ENCODE measurements around the gene CARD8.
"Not testable (repeated sequence)": the region's sequence is repeated elsewhere in the genome, so short reads cannot be mapped to it uniquely, and the experiment has no call there.

CARD8 gene, protein sequence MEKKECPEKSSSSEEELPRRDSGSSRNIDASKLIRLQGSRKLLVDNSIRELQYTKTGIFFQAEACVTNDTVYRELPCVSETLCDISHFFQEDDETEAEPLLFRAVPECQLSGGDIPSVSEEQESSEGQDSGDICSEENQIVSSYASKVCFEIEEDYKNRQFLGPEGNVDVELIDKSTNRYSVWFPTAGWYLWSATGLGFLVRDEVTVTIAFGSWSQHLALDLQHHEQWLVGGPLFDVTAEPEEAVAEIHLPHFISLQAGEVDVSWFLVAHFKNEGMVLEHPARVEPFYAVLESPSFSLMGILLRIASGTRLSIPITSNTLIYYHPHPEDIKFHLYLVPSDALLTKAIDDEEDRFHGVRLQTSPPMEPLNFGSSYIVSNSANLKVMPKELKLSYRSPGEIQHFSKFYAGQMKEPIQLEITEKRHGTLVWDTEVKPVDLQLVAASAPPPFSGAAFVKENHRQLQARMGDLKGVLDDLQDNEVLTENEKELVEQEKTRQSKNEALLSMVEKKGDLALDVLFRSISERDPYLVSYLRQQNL

DNA sequence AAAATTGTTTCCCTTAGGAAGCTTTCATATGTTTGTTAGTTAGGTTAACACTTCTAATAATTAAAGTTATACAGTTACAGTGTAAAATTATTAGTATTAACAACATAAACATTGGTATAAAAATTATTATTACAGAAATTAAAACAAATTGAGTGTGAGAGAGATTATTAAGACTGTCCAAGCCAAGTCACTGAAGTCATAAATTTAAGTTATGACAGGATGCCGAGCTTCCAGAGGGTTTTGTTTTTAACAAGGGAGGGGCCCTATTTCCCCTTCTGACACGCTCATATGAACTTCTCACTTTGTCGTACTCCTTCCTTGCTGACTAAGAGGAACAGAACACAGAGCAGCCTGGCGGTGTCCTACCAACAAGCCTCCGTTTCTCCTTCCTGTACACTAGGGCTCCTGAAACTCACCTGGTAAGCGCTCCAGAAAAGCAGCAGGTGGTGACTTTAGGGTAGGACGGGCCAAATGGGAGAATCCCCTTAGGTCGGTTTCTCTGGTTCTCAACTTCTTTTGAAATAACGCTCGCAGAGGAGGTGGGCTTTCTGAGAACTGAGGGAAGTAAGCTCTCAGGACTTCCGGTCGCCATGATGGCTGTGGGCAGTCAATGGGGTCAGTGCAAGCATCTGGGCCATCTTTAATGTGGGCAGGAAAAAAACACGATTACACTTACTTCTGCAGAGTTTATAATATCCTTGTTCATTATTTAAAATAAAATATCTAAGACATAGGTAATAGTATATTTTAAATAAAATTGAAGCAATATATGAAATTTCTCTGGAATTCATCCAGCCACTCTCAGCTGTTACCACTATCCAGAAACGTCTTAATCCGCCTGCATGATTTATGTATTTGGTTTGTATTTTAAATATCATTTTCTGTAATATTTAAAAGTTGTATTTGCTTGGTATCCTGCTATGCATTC, at the start of gene CARD8:
TSS of gene CARD8 (minus strand) at position 537 of the 928 bp plus-strand sequence. CDS start 14,892 bp downstream, outside the sequence.
- DNase-seq (ENCODE audit: low spot score), result peak; percentile 76

DNA sequence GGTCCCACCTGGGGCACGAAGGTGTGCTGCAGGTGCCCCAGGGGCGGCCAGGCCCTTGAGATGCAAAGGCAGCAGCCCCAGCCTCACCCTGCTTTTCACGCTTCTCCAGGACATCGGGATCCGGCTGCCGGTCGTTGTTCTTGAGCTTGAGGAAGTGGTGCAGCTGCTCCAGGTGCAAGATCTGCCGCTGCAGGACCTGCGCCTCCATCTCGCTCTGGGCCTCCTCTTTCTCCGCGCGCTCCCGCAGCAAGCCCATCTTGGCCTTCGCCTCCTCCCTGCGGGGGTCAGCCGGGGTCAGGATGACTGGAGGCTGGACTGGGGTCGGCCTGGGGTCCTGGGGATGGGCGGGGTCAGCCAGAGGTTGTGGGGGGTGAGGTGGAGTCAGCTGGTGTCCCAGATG, 48.2 kb upstream of the CARD8 start:
- no peak for DNase-seq (ENCODE audit: low spot score)

DNA sequence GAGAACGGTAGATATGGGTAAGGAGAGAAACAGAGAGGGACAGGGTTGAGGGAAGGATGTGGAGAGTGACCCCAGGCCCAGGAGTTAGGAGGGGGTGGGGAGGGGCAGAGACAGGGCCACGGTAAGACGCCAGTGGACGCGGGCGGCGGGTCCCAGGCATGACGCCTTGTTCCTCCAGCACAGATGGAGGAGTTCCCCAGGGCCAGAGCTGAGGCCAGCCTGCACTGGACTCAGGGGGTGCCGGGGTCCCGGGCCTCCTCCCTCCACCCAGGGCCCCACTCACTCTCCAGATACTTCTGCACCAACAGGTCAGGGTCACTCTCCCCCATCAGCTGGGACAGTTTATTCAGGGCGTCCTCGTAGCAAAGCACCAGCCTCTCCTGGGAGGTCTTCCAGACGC, 47.7 kb upstream of the CARD8 start:
- DNase-seq (ENCODE audit: low spot score), result no peak

DNA sequence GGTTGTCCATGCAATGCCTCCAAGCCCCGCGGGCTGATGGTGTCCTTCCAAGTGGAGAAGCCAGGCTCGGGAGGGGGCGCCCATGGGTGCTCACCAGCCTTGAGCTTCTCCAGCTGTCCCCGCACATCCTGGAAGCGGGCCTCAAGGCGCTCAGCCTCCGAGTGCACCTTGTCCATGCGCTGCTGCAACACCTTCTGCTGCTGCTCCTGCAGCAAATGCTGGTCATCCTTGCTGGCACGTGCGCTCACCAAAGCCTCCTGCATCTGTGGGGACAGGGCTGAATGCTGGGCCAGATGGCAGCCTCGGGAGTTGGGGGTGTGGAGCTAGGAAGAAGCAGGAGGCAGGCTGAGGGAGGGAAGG, 46.9 kb upstream of the CARD8 start:
- no peak for DNase-seq (ENCODE audit: low spot score)

DNA sequence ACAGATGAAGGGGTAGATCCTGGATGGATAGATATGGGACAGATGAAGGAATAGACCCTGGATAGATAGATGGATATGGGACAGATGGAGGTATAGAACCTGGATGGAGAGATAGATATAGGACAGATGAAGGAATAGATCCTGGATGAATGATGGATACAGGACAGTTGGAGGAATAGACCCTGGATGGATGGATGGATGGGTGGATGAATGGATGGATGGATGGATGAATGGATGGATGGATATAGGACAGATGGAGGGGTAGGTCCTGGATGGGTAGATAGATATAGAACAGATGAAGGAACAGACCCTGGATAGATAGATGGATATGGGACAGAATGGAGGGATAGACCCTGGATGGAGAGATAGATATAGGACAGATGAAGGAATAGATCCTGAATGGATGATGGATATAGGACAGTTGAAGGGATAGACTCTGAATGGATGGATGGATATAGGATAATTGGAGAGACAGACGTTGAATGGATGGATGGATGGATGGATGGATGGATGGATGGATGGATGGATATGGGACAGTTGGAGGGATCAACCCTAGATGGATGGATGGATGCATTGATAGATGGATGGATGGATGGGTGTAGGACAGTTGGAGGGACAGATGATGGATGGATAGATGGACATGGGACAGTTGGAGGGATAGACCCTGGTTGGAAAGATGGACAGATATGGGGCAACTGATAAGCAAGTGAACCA, 46.3 kb upstream of the CARD8 start:
- no peak for DNase-seq (ENCODE audit: low spot score)

DNA sequence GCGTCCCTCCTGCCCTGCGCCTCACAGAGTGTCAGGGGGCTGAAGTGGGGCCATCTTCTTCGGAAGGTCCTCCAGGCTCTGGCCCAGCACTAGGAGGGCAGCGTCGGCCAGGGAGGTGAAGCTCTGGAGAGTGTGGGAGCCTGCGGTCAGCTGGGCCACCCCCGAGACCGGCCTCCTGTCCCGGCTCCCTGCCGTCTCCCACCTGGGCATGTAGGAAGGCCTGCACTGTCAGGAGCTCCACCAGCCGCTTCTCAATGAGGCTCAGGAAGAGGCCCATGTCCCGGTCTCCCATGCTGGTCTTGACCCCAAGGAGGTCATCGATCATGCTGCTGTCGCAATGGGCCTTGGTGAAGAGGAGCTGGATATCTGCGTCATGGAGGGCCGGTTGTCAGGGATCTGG, 42.3 kb upstream of the CARD8 start:
- DNase-seq (ENCODE audit: low spot score), result no peak

DNA sequence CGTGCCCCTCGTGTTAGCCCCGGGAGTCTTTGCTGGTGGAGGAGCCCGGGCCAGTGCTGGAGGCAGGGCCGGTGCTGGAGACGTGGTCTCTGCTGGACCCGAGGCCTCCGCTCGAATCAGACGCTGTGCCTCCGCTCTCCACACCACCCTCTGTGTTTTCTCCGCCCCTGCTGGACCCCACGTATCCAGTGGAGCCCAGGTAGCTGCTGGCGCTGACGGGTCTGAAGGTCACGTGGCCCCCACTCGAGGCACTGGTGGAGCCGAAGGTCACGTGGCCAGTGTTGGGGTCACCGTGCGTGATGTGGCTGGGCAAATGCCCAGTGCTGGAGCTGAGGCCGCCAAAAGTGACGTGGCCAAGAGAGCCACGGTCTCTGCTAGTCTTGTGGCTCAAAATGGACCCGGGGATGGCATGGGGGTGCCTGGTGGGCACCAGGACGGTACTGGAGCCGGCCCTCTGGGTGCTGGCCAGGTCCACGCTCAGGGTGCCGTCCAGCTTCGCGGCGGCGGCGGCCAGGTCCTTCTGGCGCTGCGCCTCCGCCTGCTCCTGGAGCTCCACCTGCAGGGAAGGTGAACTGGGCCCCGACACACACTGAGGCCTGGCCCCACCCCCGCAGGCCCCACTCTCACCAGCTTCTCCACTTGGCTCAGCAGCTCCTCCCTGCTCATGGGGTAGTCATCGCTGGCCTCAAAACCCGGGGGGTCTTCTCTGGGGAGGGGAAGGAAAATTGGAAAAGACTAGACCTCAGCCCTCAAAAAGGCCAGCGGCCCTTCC, 41.4 kb upstream of the CARD8 start:
- no peak for DNase-seq (ENCODE audit: low spot score)

DNA sequence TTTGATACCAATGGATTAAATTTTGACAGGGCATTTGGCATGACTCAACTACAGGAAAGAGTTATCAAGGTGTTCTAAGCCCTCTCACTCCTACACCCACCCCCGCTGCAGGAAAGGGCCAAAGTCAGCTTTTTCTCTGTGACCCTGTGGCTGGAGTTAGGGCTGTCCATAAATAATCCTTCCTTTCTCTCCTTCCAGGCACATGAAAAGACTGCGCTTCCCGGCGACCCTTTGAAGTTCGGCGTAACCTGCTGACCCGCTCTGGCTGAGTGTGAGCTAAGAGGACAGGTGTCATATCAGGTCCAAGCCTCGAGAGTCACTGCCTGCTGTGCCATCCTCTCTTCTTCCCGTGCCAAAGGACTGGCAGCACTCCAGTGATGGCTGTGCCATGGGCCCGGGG, 39.7 kb upstream of the CARD8 start:
- DNase-seq (ENCODE audit: low spot score), result no peak

DNA sequence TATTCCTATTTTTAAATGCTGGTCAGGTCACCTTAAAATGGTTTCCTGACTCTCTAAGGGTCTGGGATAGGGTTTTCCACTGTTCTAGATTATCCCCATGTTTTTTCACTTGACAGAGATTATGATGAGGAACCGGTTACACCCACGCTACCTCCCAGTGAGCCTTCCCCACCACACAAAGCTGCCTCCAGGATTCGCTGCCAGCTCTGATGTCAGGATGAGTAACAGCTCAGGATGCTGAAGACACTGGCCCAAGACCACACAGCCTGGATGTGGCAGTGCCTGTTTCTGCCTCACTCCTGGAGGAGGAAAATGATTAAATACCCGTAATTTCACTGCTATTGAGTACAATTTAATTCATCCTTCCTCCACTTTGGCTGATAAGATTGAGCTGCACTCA, 37.1 kb upstream of the CARD8 start:
- DNase-seq (ENCODE audit: low spot score), result peak; percentile 80

DNA sequence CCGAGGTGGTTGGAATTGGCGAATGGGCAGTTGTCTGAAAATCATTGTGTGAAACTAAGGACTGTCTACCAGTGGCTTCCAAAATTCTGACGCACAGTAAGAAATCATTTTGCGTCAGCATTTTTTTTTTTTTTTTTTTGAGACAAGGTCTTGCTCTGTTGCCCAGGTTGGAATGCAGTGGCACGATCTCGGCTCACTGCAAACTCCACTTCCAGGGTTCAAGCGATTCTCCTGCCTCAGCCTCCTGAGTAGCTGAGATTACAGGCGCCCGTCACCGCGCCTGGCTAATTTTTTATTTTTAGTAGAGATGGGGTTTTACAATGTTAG, 35.7 kb upstream of the CARD8 start:
- DNase-seq (ENCODE audit: low spot score), result not testable (repeated sequence)

DNA sequence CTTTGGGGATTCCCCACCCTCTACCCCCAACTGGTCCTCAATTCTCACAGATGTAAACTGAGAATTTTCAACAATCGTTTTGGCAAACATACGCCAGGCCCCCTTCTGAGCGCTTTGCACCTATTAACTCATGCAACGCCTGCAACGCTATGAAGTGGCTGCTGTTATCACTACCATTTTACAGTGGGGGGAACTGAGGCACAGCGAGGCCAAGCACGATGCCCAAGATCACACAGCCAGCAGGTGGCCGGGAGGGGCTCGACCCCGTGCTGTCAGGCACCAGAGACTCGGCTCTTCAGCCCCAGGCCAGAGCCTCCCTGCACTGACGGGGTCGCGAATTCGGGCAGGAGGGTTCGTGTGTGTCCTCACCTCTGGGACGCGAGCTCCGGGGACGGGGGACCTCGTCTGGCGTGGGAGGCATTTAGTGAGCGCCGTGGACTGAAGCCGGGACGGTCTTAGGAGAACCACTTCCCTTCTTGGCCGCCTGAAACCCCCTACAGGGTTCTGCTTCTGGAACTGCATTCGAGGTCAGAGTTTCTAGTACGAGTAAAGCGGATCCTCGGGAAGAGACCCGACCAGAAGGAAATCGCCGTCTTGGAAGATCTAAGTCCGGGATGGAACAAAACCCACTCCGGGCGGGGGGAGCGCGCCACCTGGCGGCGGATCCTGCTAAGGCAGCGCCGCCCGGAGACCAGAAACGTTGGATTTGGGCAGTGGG, 35.2 kb upstream of the CARD8 start:
- peak; percentile 84 for DNase-seq (ENCODE audit: low spot score)

DNA sequence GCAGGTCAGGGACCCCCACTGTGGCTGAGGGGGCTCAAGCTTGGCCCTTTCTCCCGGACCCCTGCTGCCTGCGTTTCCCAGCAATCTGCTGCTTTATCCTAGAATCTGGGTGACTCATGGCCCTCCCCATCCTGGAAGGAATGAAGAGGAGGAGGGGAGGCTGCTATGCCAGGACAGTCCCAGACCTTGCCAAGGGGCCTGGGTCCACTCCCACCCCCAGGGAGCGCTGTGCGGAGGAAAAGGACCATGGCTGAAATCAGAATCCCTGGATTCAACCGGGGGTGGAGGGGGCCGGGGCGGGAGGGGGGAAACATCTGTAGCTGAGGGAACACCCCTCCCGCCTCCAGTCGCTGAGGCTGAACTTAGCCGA, 34.7 kb upstream of the CARD8 start:
- peak; percentile 56 for DNase-seq (ENCODE audit: low spot score)

DNA sequence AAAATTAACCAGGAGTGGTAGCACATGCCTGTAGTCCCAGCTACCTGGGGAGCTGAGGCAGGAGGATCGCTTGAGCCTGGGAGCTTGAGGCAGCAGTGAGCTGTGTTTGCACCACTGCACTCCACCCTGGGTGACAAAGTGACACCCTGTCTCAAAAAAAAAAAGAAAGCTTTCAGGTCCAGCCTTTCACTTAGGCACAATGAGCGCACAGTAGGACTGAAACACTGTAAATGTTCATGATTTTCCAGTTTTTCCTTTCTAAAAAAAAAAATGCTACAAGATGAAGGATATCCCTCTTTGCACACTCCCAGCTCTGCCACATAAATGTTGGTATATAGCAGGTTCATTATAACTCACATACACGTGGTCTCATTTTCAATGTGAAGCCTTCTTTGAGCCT, 32.0 kb upstream of the CARD8 start:
- no peak for DNase-seq (ENCODE audit: low spot score)

DNA sequence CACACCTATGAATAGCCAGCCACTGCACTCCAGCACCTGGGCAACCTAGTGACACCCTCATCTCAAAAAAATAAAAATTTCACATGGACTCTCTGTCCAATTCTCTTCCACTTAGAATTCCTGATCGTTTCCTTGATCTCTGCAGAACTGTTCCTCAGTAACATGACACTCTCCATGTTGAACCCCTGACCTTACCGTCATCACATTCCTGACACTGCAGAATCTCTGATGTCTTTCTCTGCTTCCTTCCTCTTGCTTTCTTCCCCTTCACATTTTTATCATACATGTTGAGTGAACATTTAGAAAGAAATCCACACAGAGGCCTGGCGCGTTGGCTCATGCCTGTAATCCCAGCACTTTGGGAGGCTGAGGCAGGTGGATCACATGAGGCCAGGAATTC, 29.2 kb upstream of the CARD8 start:
- no peak for DNase-seq (ENCODE audit: low spot score)

DNA sequence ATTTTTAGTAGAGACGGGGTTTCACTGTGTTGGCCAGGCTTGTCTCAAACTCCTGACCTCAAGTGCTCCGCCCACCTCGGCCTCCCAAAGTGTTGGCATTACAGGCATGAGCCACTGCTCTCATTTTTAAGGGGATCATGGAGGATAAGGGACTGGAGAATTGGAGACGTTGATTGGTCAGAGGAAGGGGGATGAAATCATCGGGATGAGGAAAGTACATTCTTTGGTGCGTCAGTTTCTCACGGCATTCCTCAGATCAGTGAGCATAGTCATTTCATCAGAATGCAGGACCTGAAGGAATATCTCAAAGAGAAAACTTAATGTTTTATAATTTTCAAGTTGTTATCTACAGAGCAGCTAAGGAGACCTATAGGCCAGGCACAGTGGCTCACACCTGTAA, 28.2 kb upstream of the CARD8 start:
- peak; percentile 21 for DNase-seq (ENCODE audit: low spot score)

DNA sequence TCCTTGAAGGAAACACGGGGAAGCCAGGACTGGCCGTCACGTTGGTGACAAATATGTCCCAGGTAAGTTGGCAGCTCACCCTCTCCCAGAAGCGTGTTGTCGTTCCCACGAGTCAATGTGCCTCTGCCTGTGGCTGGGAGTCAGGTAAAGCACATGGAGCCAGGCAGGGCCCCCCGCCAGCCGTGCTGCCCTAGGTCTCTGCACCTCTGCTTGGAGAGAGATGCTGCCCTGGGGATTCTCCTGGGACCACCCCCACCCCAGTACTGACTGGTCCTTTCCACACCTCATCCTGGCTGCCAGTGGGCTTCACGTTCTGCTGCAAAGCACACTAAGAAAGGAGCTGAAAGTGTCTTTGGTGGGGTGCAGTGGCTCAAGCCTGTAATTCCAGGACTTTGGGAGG, 24.0 kb upstream of the CARD8 start:
- no peak for DNase-seq (ENCODE audit: low spot score)

DNA sequence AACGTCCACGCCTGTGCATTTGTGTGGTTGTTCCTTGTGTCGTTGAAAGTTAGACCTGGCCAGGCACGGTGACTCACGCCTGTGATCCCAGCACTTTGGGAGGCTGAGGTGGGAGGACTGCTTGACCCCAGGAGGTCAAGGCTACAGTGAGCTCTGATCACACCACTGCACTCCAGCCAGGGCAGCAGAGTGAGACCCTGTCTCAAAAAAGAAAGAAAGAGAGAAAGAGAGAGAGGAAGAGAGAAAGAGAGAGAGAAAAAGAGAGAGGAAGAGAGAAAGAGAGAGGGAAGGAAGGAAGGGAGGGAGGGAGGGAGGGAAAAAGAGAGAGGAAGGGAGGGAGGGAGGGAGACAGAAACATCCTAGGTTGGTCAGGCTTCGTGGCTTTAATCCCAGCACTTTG, 19.2 kb upstream of the CARD8 start:
- DNase-seq (ENCODE audit: low spot score), result no peak

DNA sequence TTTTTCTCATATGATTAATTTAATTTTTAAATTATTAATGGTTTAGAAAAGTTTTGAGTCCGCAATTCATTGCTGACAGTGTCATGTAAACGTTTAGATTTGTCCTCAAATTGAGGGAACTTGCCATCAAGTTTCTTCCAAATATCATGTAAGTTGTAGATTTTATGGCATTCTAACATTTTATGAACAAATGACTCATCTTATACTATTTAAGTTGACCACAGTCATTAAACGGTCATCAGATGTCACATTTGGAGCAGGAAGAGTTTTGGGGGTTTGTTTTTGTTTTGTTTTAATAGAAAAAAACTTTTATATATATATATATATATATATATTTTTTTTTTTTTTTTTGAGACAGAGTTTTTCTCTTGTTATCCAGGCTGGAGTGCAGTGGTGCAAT, 18.5 kb upstream of the CARD8 start:
- DNase-seq (ENCODE audit: low spot score), result peak; percentile 19

DNA sequence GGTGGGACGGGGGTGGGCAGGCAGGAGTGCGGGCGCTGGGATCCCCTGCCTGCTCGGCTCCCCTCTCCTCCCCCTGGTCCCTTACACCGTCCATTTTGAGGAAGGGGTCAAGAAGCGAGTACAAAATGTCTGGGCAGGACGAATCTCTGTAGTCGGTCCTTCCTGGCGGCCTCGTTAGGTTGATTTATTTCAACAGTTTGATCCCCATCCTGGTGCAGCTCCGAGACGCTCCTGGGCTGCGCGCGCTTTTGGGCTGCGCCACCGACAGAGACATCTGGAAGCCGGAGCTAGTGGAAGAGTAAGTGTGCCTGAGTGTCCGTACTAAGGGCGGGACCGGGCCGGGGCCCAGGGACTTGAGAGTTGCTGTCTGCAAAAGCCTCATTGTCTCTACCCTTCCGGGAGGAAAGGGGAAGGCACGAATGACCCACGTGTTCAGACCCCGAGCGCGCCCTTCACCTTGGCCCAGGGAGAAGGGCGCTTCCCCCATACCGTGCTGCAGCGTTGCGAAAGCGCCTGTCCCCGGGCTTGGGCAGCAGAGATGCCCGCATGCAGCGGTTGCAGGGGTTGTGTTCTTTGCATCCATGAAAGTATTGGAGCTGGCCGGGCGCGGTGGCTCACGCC, 15.9 kb upstream of the CARD8 start:
- peak; percentile 21 for DNase-seq (ENCODE audit: low spot score)

DNA sequence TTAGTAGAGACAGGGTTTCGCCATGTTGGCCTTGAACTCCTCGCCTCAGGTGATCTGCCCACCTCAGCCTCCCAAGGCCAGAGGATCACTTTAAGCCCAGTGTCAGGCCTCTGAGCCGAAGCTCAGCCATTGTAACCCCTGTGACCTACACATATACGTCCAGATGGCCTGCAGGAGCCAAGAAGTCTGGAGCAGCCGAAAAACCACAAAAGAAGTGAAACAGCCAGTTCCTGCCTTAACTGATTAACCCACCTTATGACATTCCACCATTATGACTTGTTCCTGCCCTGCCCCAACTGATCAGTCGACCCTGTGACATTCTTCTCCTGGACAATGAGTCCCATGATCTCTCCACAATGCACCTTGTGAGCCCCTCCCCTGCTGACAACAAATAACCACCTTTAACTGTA, 13.9 kb upstream of the CARD8 start:
- not testable (repeated sequence) for DNase-seq (ENCODE audit: low spot score)

DNA sequence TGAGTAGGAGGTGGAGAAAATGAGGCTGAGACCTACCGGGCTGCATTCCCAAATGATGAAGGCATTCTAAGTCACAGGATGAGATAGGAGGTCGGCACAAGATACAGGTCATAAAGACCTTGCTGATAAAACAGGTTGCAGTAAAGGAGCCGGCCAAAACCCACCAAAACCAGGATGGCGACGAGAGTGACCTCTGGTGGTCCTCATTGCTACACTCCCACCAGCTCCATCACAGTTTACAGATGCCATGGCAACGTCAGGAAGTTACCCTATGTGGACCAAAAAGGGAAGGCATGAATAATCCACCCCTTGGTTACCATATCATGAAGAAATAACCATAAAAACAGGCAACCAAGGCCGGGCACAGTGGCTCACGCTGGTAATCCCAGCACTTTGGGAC, 9.6 kb upstream of the CARD8 start:
- DNase-seq (ENCODE audit: low spot score), result not testable (repeated sequence)

All from AG08396 (cell line).